Measurements from ENCODE around the gene CSRP1.

DNA sequence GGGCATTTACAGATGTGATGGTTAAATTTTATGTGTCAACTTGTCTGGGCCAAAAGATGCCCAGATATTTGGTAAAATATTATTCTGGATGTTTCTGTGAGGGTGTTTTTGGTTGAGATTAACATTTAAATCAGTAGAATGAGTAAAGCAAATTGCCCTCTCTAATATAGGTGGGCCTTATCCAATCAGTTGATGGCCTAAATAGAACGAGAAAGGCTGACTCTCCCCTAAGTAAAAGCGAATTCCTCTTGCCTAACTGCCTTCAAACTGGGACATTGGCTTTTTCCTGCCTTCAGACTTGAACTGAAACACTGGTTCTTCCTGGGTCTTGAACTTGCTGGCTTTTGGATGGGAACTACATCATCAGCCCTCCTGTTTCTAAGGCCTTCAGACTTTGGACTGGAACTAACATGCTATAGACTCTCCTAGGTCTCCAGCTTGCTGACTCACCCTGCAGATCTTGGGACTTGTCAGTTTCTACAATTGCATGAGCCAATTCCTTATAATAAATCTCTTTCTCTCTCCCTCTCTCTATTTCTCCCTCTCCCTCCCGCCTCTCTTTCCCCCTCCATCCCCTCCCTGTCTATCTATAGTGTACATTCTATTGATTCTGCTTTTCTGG is 21.8 kb upstream of the CSRP1 start:
- TF ChIP-seq, protein P1, sequence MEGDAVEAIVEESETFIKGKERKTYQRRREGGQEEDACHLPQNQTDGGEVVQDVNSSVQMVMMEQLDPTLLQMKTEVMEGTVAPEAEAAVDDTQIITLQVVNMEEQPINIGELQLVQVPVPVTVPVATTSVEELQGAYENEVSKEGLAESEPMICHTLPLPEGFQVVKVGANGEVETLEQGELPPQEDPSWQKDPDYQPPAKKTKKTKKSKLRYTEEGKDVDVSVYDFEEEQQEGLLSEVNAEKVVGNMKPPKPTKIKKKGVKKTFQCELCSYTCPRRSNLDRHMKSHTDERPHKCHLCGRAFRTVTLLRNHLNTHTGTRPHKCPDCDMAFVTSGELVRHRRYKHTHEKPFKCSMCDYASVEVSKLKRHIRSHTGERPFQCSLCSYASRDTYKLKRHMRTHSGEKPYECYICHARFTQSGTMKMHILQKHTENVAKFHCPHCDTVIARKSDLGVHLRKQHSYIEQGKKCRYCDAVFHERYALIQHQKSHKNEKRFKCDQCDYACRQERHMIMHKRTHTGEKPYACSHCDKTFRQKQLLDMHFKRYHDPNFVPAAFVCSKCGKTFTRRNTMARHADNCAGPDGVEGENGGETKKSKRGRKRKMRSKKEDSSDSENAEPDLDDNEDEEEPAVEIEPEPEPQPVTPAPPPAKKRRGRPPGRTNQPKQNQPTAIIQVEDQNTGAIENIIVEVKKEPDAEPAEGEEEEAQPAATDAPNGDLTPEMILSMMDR (conservative IDR thresholded peaks at IDR 0.05 in 1 of 2, IDR thresholded peaks at IDR 0.05 in 1 of 2; ENCODE audit: extremely low read depth in 1 of 2, insufficient read depth in 1 of 2, low read depth in 1 of 2, low read length in 2 of 2) = no peak
- TF ChIP-seq EZH2 (IDR thresholded peaks at IDR 0.05; ENCODE audit: borderline replicate concordance, low read length) = no peak
